ENCODE measurements around the gene TRIM22.

- TF ChIP-seq CTCF (IDR thresholded peaks at IDR 0.05; ENCODE audit: low read depth, low read length): no peak
- TF ChIP-seq EZH2phosphoT487 (IDR thresholded peaks at IDR 0.05; ENCODE audit: low read depth): no peak
These were observed 15.2 kb upstream of the TRIM22 start for GRCh38 chr11:5674391-5674790.
